NCI-H82 treated with DMSO at 0.1 percent for 48 hours (cell line): ENCODE measurements around the gene SCN9A.
"Not testable (repeated sequence)": the region's sequence is repeated elsewhere in the genome, so short reads cannot be mapped to it uniquely, and the experiment has no call there.

Source experiments
- DNase-seq: peaks from one replicate; lab custom pipeline; 2025; ENCODE audit not compliant: unreplicated experiment; lab: John Stamatoyannopoulos, UW

SCN9A gene

GRCh38 chr2:166376488-166376828, 714 bp upstream of the SCN9A start:
- DNase-seq, result no peak

DNA sequence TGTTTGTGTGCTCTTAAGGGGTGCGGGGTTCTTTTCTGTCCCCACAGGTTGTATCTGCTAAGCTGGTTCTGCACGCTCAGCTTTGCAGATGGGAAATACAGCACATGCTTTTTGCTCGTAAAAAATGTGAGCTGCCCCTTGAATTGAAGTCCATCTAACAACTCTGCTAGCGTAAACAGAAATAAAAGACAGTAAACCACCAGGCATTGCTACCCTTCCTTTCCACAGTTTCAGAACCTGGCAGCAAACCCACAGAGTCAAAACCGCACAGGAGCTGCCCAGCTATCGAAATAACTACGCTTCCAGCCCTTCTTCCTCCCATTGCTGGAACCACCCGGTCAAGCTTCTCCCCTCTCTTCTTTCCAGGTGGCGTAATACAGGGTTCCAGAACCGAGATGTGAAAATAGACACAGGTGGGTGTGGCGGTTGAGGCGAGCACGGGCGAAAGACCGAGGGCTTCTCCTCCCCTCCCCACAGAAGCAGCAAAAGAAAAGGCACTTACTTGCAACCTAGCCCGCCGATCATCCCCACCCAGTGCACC, 479 bp downstream of the SCN9A start:
- DNase-seq, result no peak

DNA sequence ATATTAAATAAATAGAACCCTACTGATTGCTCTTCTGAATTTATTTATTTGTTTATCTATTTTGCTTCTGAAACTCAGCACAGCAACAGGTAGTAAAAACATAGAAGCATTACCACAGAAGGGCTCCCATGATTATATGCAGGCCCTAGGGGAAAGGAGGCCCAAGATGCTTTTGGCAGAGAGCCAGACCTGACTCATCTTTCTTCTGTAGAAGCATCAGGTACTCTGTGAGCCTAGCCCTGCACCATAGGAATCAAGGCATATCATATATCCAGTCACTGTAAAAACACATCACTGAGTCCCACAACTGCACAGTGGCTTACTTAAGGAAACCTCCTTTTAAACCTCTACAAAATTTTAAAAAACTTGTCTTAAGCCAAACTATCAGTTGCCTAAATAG, 1.8 kb downstream of the SCN9A start:
- no peak for DNase-seq

DNA sequence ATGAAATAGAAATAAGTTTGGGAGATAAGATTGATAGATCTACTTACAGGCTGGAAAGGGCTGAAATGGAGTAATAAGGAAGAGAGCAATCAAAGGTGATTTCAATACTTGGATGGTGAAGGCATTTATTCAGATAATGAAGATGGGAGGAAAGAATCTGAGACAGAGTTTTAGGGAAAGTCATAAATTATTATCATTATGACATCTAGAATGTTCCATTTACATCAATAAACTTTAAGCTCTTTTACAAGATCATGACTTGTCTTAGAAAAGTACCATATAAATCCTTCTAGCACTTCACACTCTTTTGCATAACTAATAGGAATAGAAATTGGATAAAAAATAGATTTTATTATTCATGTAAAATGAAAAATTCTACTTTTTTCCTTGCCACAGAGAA, 2.2 kb downstream of the SCN9A start:
- DNase-seq, result no peak

DNA sequence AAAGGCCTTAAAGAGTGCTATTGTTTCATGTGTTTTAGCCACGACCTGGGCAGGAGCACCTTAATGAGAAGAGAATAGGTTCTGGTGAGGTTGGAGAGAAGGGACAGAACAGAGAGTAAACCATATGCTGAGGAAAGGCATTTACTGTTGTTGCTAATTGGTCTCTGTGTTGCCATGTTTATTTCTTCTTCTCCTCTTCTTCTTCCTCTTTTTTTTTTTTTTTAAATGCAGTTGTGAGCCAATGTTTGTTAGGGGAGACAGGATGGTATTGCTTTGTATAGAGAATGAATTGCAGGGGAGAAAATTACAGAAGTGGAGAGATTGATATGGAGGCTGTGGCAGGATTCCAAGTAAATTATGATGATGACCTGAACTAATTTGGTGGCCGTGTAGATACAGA, 2.6 kb downstream of the SCN9A start:
- no peak for DNase-seq

DNA sequence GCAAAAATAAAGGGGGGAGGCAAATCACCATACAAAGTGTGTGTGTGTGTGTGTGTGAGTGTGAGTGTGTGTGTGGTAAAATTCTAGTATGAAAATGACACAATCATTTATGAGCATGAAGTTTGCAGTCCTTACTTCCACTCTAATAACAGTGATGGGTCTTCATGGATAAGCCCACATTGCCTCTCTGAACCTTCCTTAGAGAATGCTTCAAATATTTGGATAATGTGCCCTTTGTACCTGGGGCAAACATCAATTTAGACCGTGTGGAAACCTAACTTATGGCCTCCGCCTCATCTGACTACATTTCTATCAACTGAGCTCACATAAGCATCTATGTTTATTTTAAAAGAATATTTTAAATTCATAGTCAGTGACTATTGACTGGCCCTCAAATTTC, 3.7 kb downstream of the SCN9A start:
- DNase-seq, result no peak

DNA sequence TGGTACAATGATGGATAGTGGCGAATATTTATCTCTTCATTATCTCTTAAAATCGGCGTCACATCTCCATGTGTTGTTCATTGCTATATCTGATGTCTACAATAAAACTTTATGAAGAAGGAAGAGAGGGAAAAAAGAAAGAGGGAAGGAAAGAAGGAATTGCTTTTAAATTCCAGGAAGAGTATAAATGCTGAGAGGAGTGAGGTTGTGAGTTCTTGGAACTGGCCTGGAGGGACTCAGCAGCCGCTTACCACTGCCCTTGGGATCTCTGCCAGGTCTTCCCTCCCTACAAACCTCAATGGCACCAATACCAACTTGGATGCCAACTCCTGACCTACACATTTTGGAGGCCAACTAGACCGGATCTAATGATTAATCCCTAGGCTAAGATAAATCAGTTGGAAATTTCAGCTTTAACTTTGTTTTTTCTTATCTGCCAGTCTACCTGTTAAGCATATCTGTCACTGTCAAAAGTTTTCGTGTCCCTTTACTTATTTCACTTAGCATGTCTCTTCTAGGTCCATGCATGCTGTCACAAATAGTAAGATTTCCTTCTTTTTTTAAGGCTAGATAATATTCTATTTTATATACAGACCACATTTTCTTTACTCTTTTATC, 9.8 kb downstream of the SCN9A start:
- no peak for DNase-seq

- no peak for DNase-seq
Measured at GRCh38 chr2:166365239-166365638, 10.5 kb downstream of the SCN9A start.

DNA sequence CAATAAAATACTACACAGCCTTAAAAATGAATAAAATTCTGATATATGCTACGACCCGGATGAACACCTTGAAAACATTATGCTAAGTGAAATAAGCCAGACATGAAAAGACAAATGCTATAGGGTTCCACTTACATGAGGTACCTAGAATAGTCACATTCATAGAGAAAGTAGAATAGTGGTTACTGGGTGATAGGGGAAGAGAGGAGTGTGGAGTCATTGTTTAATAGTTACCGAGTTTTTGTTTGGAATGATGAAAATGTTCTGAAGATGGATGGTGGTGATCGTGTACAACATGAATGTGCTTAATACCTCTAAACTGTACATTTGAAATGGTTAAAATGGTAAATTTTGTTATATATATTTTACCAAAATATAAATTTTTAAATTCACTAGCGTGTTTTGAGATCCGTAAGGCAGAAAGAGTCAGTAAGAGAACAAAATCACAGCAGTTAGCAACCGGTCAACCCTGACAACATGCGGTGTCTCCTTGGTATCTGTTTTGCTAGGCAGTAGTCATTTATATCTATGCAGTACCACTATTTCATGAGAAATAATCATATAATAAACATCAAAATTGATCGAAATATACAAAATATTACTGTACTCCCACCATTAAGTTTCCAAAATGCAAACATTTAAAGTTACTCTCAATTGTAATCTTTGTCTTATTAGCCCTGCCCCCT, 11.1 kb downstream of the SCN9A start:
- no peak for DNase-seq

DNA sequence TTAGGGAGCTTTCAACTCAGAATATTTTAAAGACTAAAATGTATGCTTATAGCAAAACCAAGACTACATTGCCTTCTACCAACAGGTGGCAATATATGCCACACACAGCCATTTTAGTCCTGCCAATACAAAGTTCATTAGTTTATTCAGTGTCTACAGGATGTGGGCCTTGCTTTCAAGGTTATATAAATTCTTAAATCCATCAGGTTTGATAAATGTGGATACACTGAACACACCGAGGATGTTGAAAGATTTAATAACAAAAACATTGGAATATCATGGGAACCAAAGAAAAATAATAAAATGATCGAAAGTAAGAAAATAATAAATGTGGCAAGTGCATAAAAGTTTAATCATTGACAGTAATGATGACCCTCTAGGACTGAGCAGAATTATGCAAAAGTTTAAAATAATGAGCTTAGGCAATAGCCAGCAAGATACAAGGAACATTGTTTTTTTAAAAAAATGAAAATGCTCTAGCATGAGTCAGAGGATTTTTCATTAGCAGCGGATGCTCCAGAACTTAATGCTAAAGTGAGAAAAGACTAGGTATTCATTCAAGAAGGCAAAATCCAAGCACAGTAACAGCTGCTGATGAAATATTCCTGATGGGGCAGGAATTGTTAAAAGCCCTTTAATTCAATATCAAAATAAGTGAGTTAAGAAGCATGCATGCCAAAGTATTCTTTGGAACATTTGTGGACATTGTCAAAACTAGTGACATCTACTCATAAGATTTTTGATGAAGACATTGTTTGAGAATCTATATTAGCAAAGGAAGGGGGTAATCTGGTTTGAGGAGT, 14.2 kb downstream of the SCN9A start:
- DNase-seq, result peak; percentile 19

GRCh38 chr2:166360906-166361305, 14.8 kb downstream of the SCN9A start:
- DNase-seq, result no peak

DNA sequence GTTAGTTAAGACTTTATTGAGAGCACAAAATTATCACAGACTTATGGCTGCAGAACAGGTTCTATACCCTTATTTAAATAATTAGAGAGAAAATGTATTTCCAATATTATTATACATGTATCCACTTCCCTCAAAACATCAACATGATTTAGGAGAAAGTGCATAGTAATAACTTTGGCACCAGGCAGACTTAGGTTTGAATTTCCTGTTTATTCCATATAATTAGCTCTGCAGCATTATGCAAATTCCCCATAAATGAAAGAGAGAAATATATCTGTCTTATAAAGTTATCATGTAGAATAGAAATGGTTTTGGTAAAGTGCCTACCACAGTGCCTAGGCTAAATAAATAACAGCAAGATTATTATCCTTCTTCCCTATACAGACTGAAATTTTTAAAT, 15.3 kb downstream of the SCN9A start:
- DNase-seq, result no peak

GRCh38 chr2:166357950-166358321, 17.8 kb downstream of the SCN9A start:
- DNase-seq, result not testable (repeated sequence)

- DNase-seq, result no peak
Measured at GRCh38 chr2:166357068-166357949, 18.4 kb downstream of the SCN9A start.

- DNase-seq, result no peak
Measured at GRCh38 chr2:166351319-166351718, 24.4 kb downstream of the SCN9A start.

DNA sequence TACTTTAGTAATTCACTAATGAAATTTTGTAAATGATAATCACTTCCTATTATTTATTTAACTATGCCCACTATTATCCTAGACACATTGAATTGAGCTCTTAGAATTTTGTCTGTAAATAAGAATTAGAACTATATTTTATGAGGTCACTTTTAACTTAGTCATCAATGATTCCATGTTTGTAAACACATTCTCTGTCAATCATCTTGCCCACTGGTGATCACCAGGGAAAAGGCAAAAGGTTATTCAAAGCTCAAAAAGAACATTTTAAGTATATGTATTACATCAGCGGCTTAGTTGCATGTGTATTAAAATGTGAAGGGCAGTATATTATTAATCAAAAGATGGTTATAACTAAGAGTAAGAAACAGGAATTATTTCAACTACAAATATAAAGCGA, 25.2 kb downstream of the SCN9A start:
- no peak for DNase-seq

GRCh38 chr2:166344286-166345113, 31.2 kb downstream of the SCN9A start:
- no peak for DNase-seq

DNA sequence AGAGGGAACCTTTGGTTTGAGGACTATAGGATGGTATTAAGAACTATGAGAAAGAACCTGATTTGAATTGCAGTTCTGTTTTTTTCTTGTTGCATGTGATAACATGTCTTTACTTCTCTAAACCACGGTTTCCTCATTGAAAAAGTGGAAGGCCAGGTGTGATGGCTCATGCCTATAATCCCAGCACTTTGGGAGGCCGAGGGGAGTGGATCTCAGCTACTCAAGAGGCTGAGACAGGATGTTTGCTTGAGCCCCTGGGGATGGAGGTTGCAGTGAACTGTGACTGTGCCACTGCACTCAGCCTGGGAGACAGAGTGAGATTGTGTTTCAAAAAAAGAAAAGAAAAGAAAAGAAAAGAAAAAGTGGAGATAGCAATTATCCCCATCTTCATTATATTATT, 32.3 kb downstream of the SCN9A start:
- no peak for DNase-seq

DNA sequence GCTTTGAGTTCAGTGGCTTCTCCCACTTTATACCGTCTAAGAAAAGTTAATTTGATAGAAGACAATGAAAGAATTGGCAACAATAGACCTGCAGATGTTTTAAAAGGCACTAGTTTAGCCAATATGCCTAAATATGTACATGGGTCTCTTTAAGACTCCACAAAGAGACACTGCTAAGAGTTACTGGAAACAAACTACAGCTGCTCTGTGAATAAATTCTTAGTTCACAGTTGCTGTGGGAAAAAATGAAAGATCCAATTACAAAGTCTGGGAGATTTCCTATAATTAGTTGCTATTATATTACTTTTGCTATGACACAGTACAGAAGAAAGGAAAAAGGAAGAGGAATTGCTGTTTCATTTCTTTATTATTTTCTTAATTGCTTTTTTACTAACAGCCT, 34.3 kb downstream of the SCN9A start:
- no peak for DNase-seq

DNA sequence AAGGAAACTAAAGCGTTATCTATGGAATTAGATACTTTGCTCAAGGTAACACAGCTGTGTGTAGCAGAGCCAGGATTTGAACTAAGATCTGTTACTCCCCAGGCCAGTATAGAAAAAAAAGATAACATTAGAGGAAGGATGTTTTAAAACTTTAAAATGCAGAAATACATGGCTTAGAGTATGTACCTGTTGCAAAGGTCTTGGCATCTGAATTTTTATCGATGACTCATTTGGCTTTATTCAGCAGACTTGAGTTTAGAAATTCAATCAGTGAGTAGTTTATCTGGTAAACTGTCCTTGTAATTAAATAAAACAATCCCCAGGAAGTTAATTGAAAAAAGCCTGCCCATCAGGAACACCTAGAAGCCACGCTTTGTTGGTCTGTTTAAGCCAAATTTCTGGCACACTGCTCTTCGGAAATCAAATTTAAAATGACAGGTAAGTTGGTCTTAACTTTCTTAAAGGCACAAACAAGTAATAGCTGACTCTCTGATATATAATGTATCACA, 36.9 kb downstream of the SCN9A start:
- no peak for DNase-seq
